ENCODE results near the gene ENG. TPM values are rescaled to one million over a fixed set of nuclear protein-coding genes. Genes with fewer than 3 reads are reported as not detected.

Gene ENG
- polyA plus RNA-seq, 1 of the 3 experiments (the other 2 are of a cell fraction), result 18.8 TPM

- TF ChIP-seq JUND (IDR thresholded peaks at IDR 0.05) (no peak), SIN3A (IDR thresholded peaks at IDR 0.05; ENCODE audit: borderline replicate concordance, low read depth, low read length) (no peak), USF2 (IDR thresholded peaks at IDR 0.05; ENCODE audit: borderline replicate concordance, low read depth, low read length) (no peak)
Observed at GRCh38 chr9:127816362-127816725, 38.1 kb downstream of the ENG start (continued).

- CTCF ChIA-PET, result interaction anchor here (0.7 to 3.4 kb wide), 5 partner anchors 7 to 81 kb away, joined by 3 to 17 read pairs (median 3); no protein-coding TSS in a partner anchor
- Histone ChIP-seq H3K36me3 (replicated peaks in 1 of 2; ENCODE audit: control insufficient read depth in 1 of 2, insufficient read depth in 2 of 2, low read length in 1 of 2) (peaks cover 6 to 22% of the 10 kb centered on the region in 2 experiments), H3K4me1 (ENCODE audit: control insufficient read depth in 1 of 2, insufficient read depth in 2 of 2, low read depth in 1 of 2, low read length in 1 of 2) (peaks cover 0 to 39% of the 10 kb centered on the region in 2 experiments; a peak in 1 of 4 replicates), H3K9ac (no peak overlapping the region), H3K27ac (ENCODE audit: low read depth in 2 of 2, low read length in 1 of 2) (peak overlapping the region in 1 of 2 experiments; percentile 12; a peak in 1 of 4 replicates), H3K27me3 (ENCODE audit: insufficient read depth) (no peaks in the 10 kb centered on the region), H3K9me2 (no peaks in the 10 kb centered on the region), H3K4me3 (ENCODE audit: low read depth in 2 of 2, low read length in 1 of 2) (no peak overlapping the region), H4K20me1 (ENCODE audit: insufficient read depth) (no peaks in the 10 kb centered on the region), H3K9me3 (no peaks in the 10 kb centered on the region), H3K79me2 (ENCODE audit: insufficient read depth) (0 out of 2 replicates have a peak, but pooled peaks cover 3% of the 10 kb centered on the region), H2AFZ (ENCODE audit: low read depth) (no peak overlapping the region), H3K4me2 (no peak overlapping the region), H3F3A (replicated peaks; ENCODE audit: insufficient read depth) (peaks cover 11% of the 10 kb centered on the region)
- POLR2A ChIA-PET, result no interaction called here
- peak; percentile 23 for DNase-seq
- WGBS (ENCODE audit: low lambda C conversion rate), result 96% methylated on average over 16 of the region's 33 CpGs
- TF ChIP-seq GATA2 (CRISPR knock-in tag; IDR thresholded peaks at IDR 0.05) (no peak), RAD21 (IDR thresholded peaks at IDR 0.05; ENCODE audit: low read length) (no peak), CHD2 (IDR thresholded peaks at IDR 0.05; ENCODE audit: low read length, partially characterized antibody) (no peak), NFIC (IDR thresholded peaks at IDR 0.05; ENCODE audit: borderline replicate concordance) (no peak), MEF2A (IDR thresholded peaks at IDR 0.05; ENCODE audit: borderline replicate concordance, low read depth) (no peak), POLR2AphosphoS5 (IDR thresholded peaks at IDR 0.05; ENCODE audit: low read depth, low read length) (no peak), RCOR1 (IDR thresholded peaks at IDR 0.05; ENCODE audit: low read length) (no peak), EZH2phosphoT487 (IDR thresholded peaks at IDR 0.05; ENCODE audit: borderline replicate concordance, low read depth) (no peak), FOXJ3 (CRISPR knock-in tag; IDR thresholded peaks at IDR 0.05) (no peak), EP300 (IDR thresholded peaks at IDR 0.05; ENCODE audit: borderline replicate concordance in 1 of 2, low read depth in 1 of 2, low read length in 1 of 2) (no peak)
- TF ChIP-seq, protein P1, sequence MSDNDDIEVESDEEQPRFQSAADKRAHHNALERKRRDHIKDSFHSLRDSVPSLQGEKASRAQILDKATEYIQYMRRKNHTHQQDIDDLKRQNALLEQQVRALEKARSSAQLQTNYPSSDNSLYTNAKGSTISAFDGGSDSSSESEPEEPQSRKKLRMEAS (IDR thresholded peaks at IDR 0.05; ENCODE audit: low read depth), result no peak
- TF ChIP-seq, protein P2, sequence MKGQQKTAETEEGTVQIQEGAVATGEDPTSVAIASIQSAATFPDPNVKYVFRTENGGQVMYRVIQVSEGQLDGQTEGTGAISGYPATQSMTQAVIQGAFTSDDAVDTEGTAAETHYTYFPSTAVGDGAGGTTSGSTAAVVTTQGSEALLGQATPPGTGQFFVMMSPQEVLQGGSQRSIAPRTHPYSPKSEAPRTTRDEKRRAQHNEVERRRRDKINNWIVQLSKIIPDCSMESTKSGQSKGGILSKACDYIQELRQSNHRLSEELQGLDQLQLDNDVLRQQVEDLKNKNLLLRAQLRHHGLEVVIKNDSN (IDR thresholded peaks at IDR 0.05; ENCODE audit: borderline replicate concordance, low read depth), result no peak
- TF ChIP-seq, protein P3, sequence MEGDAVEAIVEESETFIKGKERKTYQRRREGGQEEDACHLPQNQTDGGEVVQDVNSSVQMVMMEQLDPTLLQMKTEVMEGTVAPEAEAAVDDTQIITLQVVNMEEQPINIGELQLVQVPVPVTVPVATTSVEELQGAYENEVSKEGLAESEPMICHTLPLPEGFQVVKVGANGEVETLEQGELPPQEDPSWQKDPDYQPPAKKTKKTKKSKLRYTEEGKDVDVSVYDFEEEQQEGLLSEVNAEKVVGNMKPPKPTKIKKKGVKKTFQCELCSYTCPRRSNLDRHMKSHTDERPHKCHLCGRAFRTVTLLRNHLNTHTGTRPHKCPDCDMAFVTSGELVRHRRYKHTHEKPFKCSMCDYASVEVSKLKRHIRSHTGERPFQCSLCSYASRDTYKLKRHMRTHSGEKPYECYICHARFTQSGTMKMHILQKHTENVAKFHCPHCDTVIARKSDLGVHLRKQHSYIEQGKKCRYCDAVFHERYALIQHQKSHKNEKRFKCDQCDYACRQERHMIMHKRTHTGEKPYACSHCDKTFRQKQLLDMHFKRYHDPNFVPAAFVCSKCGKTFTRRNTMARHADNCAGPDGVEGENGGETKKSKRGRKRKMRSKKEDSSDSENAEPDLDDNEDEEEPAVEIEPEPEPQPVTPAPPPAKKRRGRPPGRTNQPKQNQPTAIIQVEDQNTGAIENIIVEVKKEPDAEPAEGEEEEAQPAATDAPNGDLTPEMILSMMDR (IDR thresholded peaks at IDR 0.05), result no peak
Observed at GRCh38 chr9:127815512-127816361, 38.7 kb downstream of the ENG start.

Data from SK-N-SH (cell line).